ENCODE measurements around the gene RPL22.

Gene RPL22

DNA sequence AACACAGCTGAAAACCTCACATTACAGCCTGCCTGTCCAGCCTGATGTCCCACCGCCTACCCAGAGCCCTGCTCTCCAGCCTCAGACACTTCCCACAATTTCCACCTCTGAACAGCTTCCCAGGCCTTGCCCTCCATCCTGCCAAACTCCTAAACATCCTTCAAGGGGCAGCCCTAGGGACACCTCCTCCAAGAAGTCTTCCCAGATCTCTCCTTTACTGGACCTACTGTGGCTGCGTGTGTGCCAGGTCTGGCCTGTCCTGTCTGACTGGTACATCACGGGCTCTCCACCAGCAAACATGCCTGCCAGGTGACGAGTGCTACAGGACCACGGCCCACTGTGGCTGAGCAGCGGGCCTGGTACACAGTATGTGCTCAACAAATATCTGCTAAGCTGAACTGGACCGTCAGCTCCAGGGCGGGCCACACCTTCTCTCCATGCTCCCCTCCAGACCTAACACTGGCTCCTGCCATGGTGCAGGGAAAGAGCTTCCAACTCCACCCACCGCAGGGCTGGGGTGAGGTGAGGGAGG lies 48.0 kb downstream of the RPL22 start:
- DNase-seq (ENCODE audit: low spot score), result no peak

DNA sequence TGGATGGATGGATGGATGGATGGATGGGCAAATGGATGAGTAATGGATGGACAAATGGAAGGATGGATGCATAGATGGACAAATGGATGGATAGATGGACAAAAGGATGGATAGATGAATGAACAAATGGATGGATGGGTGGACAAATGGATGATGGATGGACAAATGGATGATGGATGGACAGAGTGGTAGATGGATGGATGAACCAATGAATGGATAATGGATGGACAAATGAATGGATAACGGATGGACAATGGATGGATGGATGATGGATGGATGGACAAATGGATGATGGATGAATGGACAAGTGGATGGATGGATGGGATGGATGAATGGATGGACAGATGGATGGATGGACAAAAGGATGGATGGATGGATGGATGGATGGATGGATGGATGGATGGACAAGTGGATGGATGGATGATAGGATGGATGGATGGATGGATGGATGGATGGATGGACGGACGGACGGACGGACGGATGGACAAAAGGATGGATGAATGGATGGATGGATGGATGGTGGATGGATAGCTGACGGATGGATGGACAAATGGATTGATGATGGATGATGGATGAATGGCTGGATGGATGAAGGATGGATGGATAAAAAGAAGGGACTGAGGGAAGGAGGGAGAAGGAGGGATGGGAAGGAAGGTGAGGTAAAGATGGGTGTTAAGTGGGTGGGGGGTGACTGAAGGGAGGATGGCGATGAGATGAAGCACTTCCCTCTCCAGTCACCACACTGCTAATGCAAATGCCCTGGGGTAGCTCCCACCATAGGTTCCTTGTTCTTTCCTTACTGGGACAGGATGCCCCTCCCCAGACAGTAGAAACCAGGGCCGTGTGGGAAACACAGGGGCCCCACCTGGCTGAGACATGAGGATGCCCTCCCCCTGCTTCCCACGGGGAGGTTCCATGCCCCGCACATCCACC lies 49.1 kb downstream of the RPL22 start:
- DNase-seq (ENCODE audit: low spot score), result no peak

DNA sequence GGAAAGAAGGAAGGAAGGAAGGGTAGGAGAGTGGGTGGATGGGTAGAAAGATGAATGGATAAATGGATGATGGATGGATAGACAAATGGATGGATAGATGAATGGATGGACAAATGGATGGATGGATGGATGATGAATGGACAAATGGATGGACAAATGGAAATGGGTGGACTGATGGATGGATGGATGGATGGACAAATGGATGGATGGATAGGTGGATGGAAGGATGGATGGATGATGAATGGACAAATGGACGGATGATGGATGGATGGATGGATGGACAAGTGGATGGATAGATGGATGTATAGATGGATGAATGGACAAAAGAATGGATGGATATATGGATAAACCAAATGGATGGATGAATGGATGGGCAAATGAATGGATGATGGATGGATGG lies 49.8 kb downstream of the RPL22 start:
- no peak for DNase-seq (ENCODE audit: low spot score)

DNA sequence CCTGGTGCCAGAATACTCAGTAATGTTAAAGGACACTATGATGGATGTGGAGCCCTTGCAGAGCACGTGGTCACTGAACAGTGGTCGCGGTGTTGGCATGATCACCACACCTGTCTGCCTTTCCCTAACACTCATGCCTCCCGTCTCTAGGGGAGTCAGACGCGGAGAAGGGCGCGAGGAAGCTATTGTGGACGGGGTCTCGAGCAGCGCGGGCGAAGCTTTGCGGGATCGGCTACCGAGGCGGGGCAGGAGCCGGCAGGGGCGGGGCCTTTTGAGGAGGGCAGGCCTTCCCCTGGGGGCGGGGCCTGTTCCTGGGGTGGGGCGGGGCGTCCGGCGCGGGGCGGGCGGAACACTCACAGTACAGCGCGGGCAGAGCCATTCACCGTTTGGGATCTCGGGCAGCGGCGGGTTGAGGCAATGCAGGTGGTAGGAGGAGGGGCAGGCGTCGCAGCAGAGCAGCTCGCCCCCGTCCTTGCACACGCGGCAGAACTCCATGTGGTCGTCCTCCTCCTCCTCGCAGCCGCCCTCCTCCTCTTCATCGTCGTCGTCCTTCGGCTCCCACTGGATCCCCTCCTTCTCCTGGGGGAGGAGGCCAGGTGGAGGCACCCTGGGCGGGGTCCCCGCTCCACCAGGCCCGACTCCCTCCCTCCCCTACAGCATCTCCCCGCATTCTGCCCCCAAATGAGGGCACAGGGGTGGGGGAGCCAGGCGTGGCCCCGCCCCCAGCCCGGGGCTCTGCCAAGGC lies 50.7 kb downstream of the RPL22 start:
- DNase-seq (ENCODE audit: low spot score), result peak; percentile 85

DNA sequence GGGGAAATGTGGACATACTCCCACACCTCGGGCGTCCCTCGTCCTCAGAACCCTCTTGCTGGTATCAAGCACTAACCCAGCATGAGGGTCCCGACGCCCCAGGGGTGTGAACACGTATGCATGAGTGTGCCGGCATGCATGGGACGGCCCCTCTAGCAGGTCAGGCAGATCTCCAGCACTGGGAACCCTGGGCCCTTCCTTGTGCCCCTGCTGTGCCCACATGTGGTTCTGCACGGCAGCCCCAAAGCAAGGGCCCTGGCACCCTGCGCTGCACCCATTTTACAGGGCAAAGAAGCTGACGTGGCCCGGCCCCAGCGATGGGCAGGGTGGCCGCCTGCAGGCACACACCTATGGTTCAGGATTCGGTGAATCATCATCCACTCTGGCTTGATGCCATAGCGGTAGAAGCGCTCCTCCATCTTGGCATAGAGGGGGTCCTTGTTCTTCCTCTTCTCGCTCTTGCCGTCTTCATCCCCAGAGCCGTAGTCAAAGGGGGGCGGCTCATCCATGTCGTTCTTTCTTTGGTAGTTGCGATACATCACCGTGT lies 53.5 kb downstream of the RPL22 start:
- no peak for DNase-seq (ENCODE audit: low spot score)

DNA sequence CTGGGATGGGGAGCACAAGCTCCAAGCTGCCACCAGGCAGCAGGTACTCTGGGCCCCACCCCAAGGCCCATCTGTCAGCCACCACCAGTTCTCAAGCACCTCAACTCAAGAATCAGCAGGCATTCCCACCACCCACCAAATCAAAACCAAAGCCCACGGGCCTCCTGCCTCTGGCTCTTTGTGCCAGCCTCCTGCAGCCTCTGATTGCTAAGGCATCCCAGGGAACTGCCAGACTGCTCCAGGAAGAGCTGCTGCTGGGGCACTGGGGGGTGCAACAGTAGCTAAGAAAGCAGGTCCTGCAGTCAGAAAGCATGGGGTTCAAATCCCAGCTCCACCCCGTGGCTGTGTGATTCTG lies 54.0 kb downstream of the RPL22 start:
- no peak for DNase-seq (ENCODE audit: low spot score)

DNA sequence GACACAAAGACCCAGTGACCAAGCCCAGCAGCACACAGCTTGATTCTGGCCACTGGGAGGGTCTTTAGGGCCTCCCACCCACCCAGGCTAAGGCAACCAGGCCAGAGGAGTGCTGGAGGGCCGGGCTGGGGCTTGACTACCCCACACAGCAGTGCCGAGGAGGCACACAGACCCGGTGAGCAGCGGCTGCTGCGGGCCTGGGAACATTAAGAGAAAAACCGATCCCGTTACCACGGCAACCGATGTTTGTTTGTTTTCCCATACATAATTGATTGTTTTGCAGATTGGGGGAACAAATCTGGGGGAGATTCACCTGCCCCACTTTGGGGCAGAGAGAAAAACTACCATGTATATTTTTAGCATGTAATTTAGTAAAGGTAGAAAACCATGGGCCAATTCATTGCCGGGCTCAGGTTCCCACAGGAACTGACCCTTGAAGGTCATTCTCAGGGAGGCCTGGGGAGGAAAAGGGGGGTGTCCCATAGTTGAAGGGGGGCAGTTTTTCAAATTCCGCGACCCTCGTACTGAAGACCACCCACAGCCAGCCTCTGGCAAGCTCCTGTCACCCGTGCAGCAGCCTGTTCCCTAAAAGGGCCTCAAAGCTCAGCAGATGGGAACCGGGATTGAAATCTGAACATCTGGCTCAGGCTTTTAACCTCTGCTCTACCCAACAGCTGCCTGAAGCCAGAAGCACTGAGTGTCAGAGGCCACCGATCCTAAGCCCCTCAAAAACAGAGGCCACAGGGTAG lies 54.6 kb downstream of the RPL22 start:
- no peak for DNase-seq (ENCODE audit: low spot score)

DNA sequence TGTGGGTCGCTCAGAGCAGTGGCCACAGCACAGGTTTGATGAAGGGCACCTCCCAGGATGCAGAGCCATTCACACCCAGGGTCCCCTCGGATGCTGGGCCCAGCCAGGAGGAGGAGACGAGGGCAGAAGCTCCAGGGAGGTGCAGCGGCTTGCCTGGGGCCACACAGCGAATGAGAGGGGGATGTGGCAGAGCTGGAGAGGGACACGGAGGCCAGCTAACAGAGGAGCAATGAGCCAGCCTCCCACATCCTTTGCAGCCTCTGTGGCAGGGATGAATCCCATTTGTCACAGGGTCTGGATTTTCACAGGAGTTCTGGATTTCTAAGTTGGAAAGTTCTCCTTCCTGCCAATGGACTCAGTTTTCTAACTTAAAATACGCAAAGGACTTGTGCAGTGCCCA lies 55.2 kb downstream of the RPL22 start:
- no peak for DNase-seq (ENCODE audit: low spot score)

DNA sequence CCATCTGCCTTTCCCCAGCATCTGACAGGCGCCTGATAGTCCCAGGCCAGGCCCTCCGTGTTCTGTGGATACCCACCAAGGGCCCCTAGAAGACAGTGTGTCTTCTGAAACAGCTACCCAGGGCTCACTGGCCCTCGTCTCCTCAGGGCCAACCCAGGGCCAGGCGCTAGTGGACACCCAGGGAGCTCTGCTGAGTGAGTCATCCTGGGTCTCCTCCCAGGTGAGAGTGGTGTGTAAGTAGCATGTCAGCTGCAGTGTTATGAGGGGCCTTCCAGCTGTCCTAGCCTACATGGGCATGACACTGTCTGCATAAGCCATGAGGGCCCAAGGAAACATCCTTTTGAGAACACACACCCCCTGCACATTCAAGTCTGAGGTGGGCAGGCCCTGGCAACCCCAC lies 56.0 kb downstream of the RPL22 start:
- no peak for DNase-seq (ENCODE audit: low spot score)

DNA sequence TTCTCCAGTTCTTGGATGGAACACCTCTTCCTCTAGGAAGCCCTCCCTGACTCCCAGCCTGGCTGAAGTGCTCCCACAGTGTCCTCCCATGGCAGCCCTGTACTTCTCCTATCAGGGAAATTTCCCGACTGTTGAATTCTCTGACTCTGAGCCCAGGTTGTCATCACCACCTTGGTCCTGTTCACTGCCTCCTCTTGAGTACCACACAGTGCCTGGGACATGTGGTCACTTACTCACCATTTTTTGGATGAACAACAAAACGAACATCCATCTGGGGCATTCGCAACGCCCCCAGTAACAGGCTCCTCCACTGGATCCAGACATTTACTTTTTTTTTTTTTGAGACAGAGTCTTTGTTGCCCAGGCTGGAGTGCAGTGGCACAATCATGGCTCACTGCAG lies 56.7 kb downstream of the RPL22 start:
- no peak for DNase-seq (ENCODE audit: low spot score)

DNA sequence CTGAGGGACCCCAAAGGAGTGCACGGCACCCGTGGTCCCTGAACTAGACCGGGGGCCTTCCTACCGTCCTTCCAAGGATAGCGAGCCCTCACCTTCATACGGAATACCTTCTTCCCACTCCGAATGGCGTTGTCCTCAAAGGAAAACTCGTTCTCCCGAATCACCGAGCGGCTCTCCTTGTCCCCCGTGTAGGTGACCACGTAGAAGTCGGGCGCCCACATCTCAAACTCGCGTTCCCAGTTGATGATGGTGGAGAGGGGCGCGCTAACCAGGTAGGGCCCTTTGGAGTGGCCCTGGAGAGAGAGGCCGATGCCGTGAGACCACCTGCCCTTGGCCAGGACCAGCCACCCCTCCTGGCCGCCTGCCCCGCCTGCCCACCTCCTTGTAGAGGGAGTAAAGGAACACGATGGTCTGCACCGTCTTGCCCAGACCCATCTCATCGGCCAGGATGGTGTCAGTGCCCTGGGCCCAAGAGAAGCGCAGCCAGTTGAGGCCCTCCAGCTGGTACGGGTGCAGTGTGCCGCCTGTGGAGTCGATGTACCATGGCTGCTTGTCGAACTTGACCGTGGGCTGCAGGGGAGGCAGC lies 57.3 kb downstream of the RPL22 start:
- DNase-seq (ENCODE audit: low spot score), result no peak

DNA sequence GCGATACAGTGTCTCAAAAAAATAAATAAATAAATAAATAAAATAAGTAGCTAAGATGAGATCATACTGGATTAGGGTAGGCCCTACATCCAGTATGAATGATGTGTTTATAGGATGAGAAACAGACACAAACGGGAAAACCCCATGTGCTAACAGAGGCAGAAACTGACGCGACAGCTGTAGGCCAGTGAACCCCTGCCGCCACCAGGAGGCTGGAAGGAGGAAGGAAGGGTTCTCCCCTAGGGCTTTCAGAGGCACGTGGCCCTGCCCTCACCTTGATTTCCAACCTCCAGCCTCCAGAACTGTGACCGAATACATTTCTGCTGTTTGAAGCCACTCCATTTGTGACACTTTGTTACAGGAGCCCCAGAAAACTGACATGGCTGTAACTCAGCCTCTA lies 57.8 kb downstream of the RPL22 start:
- peak; percentile 41 for DNase-seq (ENCODE audit: low spot score)

DNA sequence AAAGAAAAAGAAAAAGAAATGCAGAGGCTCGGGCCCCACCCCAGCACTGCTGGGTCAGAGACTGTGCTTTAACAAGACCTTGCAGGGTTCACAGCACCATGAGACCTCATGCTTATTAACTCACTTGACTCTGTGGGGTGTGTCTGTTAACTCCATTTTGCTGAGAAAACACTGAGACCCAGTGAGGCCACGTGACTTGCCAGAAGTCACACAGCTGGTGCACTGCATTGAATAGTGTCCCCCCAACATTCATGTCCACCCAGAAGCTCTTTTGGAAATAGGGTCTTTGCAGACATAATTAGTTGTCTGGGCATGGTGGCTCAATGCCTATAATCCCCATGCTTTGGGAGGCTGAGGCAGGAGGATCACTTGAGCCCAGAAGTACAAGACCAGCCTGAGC lies 59.0 kb downstream of the RPL22 start:
- no peak for DNase-seq (ENCODE audit: low spot score)

DNA sequence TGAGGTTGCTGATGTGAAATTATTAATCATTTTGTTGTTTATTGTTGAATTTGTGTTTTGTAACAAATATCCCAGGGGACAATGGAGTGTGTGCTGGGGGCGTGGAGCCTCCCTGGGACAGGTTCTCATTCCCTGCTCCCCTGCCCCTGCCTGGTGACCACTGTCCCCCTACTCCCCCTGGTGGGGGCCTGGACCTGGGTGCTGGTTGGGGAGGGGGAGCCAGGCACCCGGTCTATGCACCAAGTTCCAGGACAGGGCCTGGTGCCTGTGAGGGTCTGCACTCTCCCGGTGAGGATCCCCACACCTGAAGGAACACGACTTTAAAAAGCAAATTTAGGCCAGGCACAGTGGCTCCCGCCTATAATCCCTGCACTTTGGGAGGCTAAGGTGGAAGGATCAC lies 61.6 kb downstream of the RPL22 start:
- no peak for DNase-seq (ENCODE audit: low spot score)

DNA sequence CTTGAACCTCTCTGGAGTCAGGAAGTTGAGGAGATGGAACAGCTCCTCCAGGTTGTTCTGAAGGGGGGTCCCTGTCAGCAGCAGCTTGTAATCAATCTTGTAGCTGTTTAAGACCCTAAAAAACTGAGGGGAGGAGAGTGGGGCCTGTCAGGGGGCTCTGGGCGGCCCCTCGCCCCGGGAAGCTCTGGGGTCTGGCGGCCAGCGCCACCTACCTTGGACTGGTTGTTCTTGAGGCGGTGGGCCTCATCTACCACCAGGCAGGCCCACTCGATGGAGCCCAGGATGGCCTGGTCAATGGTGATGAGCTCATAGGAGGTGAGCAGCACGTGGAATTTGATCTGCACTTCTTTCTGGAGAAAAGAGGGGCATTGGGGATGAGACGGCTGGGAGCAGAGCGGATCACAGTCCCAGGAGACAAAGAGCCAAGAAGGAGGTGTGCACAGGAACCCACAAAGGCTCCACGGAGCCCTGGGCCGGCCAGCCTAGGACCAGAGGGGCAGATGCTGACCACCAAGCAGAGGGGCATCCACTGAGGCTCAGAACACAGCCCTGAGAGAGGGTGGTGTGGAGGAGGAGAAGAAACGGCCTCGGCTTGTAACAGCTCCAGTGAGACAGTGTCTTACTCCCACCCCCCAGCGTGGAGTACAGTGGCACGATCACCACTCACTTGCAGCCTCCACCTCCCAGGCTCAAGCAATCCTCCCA lies 62.7 kb downstream of the RPL22 start:
- DNase-seq (ENCODE audit: low spot score), result no peak

All from germinal center (tissue), 1 donor.